ENCODE measurements around the gene SBF2. TPM values are rescaled to one million over a fixed set of nuclear protein-coding genes. Genes with fewer than 3 reads are reported as not detected.

SBF2 gene
- total RNA-seq, 1 donor from 2014 or later, result 18.3 TPM

Other genes with a start within 250 kb of the SBF2 start
- gene ADM, start 10.9 kb upstream of the SBF2 start, total RNA-seq, result 10.3 TPM
- gene AMPD3, start 161.0 kb upstream of the SBF2 start, total RNA-seq, result 2.6 TPM
- 41.4 TPM for gene RNF141, start 247.0 kb upstream of the SBF2 start, total RNA-seq

Data from Right ventricle myocardium superior (tissue), 1 donor.